T-helper 2 cell treated with Interferon-gamma antibody and Interleukin-4, amounts not matched to agents 5 μg/mL and 100 μg/mL, for 36 hours (primary cell): ENCODE results near the gene LMCD1.
A peak's percentile ranks its signal among the peaks of the same experiment; 100 is the strongest.

Experiments
- DNase-seq: peaks from one replicate; pipeline ENCODE4 v3.0.0; 2021; ENCODE audit warnings: low spot score
- H3K27ac Mint-ChIP-seq: one replicate; pipeline ENCODE4 v1.8.0; 2021; ENCODE audit warnings: mild to moderate bottlenecking, mixed read lengths
- H3K27me3 Mint-ChIP-seq: one replicate; pipeline ENCODE4 v1.8.0; 2021; ENCODE audit warnings: low read depth, mixed read lengths
- H3K36me3 Mint-ChIP-seq: one replicate; pipeline ENCODE4 v1.8.0; 2021; ENCODE audit warnings: low read depth, mixed read lengths
- H3K4me1 Mint-ChIP-seq: one replicate; pipeline ENCODE4 v1.8.0; 2021; ENCODE audit warnings: low read depth, mixed read lengths
- H3K4me3 Mint-ChIP-seq: one replicate; pipeline ENCODE4 v1.8.0; 2022; ENCODE audit warnings: mild to moderate bottlenecking, moderate library complexity, mixed read lengths
- H3K9me3 Mint-ChIP-seq: one replicate; pipeline ENCODE4 v1.8.0; 2021; ENCODE audit warnings: mixed read lengths

LMCD1 gene

DNA sequence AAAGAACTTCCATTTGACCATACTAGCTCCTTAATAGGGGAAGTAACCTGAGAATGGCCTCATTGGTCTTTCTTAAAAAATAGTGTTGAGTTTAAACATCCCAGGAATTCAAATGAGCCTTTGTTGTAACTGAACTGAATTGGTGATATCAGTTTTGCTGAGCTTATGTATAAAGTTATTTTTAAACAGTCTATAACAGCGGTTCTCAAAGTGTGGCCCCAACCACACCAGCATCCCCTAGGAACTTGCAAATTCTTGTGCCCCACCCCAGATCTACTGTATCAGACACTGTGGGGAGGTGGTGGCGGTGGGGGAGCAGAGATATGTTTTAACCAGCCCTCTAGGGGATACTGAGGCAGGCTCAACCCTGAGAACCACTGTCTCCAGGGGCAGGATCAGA, 57.0 kb downstream of the LMCD1 start:
- H3K4me3 Mint-ChIP-seq = no peak overlapping the region
- no peak for DNase-seq
- no peak overlapping the region for H3K27ac Mint-ChIP-seq
- no peaks in the 10 kb centered on the region for H3K4me1 Mint-ChIP-seq
- H3K27me3 Mint-ChIP-seq = no peaks in the 10 kb centered on the region
- no peaks in the 10 kb centered on the region for H3K9me3 Mint-ChIP-seq
- no peaks in the 10 kb centered on the region for H3K36me3 Mint-ChIP-seq

DNA sequence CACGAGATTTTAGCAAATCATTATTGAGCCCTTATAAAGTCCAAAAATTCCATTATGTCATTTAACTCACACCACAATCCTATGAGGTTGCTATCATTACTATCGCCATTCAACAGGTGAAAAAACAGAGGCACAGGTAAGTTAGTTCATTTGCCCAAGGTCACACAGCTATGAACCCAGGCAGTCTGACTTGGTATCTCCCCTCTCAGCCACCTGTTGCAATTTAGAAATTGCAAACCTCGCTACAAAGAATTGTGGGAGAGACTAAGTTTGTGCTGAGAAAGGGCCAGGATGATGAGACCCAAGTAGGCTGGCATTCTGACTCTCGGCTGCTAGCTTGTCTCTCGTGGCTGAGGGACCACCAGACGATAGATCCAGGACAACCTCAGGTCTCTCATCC, 57.7 kb downstream of the LMCD1 start:
- Mint-ChIP-seq H3K4me1 (no peaks in the 10 kb centered on the region), H3K27ac (no peak overlapping the region), H3K4me3 (no peak overlapping the region), H3K36me3 (no peaks in the 10 kb centered on the region), H3K27me3 (no peaks in the 10 kb centered on the region), H3K9me3 (no peaks in the 10 kb centered on the region)
- DNase-seq = no peak

DNA sequence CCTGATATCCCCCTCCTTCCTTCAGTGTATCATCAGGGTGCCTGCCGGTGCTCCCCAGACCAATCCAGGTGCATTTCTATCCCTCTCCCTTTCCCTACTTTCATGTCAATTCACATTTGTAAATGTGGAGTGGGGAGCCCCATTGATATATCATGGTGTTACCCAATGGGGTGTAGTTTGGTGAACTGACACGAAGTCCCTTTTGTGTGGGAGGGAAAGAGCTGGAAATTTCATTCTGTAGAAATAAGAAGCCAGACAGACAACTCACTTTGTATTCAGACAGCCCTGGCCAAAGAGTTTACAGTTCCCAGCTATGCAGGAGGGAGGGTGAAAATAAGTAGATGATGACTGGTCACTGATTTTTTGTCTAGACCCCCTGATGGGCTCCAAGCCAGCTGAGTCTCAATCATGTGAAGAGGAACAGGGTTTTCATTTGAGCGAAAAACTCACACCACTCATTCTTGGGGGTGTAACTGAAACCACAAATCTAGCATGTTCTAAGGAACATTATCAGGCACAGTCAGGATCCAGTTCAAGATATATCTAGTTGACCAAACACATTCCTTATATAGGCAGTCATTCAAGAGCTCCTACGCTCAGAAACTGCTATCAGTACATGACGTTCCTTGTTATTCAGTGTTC, 58.9 kb downstream of the LMCD1 start:
- Mint-ChIP-seq H3K9me3 (no peaks in the 10 kb centered on the region), H3K4me3 (no peak overlapping the region), H3K27me3 (no peaks in the 10 kb centered on the region), H3K4me1 (no peaks in the 10 kb centered on the region), H3K27ac (no peak overlapping the region), H3K36me3 (no peaks in the 10 kb centered on the region)
- DNase-seq = no peak

DNA sequence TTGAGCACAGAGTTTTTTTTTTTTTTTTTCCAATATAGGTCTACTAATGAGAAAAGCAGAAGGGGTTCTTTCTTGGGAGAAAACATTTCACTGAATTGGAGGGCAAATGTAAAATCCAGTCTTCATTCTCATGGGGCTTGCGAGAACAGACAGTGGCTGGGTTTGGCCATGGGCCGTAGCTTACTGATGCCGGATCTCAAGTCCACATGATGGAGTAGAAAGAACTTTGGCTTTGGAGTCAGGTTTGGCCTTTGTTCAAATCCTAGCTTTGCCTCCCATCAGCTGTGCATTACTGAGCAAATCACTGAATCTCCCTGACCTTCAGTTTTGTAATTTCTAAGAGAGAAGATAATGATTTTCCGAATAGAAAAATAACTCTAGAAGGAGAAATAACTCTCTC, 59.7 kb downstream of the LMCD1 start:
- DNase-seq = no peak
- Mint-ChIP-seq H3K4me1 (no peaks in the 10 kb centered on the region), H3K36me3 (no peaks in the 10 kb centered on the region), H3K4me3 (no peak overlapping the region), H3K9me3 (no peaks in the 10 kb centered on the region), H3K27me3 (no peaks in the 10 kb centered on the region), H3K27ac (no peak overlapping the region)

DNA sequence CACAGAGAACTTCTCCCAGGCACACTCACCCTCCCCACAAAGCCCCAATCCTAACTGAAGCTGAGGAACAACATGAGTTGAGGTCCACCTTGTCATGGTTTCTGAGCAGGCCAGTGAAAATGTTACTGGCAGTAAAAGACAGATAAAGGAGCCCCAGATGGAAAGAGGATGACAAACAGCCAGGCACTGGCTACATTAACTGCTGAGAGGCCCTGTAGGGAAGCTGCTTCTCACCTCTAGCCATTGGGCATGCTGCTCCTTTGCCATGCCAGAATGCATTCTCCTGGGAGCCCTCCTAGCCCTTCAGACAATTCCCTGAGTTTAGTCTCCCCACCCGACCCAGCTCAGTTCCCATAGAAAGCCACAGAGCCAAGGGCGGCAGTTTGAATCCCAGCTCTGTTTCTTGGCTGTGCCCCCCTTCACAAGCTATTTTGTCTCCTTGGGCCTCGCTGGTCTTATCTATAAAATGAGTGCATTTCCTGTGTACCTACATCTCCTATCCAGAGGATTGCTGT, 60.5 kb downstream of the LMCD1 start:
- no peaks in the 10 kb centered on the region for H3K4me1 Mint-ChIP-seq
- H3K4me3 Mint-ChIP-seq = no peak overlapping the region
- H3K9me3 Mint-ChIP-seq = no peaks in the 10 kb centered on the region
- no peak overlapping the region for H3K27ac Mint-ChIP-seq
- no peaks in the 10 kb centered on the region for H3K27me3 Mint-ChIP-seq
- DNase-seq = no peak
- no peaks in the 10 kb centered on the region for H3K36me3 Mint-ChIP-seq

DNA sequence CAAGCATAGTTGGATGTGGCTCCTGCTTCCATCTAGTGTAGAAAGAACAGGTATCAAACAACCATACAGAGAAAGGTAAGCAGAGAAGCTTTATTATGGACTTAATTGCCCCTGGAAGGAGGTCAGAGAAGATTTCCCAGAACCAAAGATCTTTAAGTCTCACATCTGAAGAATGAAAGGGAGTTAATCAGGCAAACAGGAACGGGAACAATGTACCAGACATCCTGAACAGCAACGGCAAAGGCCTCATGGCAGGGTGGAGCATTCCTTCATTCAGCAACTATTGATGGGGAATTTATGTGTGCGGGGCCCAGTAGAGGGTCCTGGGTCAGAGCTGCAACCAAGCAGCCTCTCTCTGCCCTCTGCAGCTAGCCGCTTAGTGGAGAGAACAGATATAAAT, 61.5 kb downstream of the LMCD1 start:
- Mint-ChIP-seq H3K4me3 (no peak overlapping the region), H3K27ac (no peak overlapping the region), H3K27me3 (no peaks in the 10 kb centered on the region), H3K9me3 (no peaks in the 10 kb centered on the region), H3K4me1 (no peaks in the 10 kb centered on the region), H3K36me3 (no peaks in the 10 kb centered on the region)
- DNase-seq = no peak

DNA sequence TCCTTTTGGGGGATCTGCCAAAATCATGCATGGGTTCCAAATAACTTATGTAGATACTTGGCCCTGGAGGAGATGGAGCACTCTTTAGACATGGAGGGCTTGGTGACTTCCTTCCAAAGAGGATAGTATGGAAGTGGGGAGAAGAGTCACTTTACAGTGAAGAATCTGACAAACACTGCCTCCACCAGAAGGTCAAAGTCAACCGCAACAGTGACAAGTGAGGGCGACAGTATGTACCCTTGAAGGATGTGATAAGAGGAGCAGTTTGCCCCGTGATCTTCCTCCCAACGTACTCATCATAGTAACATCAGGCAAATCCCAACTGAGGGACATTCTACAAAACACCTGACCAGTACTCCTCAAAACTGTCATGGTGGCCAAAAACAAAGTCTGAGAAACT, 62.0 kb downstream of the LMCD1 start:
- H3K9me3 Mint-ChIP-seq = no peaks in the 10 kb centered on the region
- H3K27me3 Mint-ChIP-seq = no peaks in the 10 kb centered on the region
- DNase-seq = no peak
- H3K27ac Mint-ChIP-seq = no peak overlapping the region
- no peak overlapping the region for H3K4me3 Mint-ChIP-seq
- H3K4me1 Mint-ChIP-seq = no peaks in the 10 kb centered on the region
- no peaks in the 10 kb centered on the region for H3K36me3 Mint-ChIP-seq

DNA sequence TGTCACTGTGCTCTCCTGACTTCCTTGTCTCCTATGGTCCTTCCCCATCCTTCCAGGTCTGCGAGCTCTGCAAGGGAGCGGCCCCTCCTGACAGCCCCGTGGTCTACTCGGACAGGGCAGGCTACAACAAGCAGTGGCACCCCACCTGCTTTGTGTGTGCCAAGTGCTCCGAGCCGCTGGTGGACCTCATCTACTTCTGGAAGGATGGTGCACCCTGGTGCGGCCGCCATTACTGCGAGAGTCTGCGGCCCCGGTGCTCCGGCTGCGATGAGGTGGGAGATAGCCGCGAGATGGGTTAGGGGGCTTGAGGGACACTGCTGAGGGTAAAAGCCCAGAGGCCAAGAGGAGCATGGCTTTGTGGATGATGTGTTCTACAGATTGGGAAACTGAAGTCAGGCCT, 63.8 kb downstream of the LMCD1 start:
- H3K4me3 Mint-ChIP-seq = no peak overlapping the region
- H3K36me3 Mint-ChIP-seq = no peaks in the 10 kb centered on the region
- peaks cover 3% of the 10 kb centered on the region for H3K4me1 Mint-ChIP-seq
- H3K9me3 Mint-ChIP-seq = no peaks in the 10 kb centered on the region
- H3K27ac Mint-ChIP-seq = no peak overlapping the region
- no peak for DNase-seq
- no peaks in the 10 kb centered on the region for H3K27me3 Mint-ChIP-seq

DNA sequence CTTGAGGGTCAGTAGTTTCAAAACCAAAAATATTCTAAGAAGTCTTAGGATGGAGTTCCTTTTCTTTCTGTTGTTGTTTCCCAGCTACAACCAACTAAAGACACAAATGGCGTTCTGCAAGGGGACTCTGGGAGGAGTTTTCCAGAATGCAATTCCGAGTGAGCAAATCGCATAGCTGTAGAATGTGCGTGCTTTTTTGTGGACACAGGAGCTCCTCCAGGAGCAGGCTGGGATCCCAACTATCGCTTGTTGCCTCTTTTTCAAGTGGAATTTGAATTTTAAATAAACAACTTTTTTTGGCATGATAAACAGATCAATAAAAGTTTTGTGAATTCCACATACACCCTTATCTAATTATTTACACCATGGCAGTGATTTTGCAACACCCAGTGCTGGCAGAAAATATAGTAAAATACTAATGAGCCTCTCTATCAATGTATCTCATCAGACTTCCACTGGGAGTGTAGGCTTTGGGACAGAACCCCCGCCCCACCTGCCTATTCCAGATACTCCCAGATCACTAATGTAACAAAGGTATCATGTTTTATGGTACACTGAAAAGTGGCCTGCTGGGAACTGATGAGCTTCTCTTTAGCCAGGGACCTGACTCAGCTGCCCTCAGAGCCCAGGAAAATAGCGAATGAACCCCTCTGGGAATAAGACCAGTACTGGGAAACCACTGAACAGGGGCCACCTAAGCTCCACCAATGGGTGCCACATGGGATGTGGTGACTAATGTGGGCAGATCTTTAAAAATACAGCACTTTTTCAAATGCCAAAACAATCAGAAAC, 66.4 kb downstream of the LMCD1 start:
- peaks cover 11% of the 10 kb centered on the region for H3K4me1 Mint-ChIP-seq

DNA sequence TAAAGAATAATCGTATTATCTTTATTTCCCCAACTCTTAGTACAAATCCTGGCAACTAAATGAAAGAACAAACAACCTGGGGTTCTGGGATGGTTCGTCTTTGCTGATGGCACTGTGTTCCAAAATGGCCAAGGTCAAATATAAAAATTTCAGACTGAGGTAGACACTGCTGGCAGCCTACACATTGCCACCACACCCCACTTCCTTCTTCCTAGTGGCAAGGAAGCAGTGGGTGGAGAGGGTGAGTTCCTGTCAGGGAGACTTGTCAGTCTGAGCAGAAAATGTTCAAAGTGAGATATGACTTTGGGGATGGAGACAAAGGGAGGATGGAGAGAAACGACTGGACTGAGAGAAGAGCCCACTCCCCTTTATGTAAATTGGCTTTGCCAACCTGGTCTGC, 69.6 kb downstream of the LMCD1 start:
- Mint-ChIP-seq H3K4me3 (peak overlapping the region; percentile 39), H3K27ac (no peak overlapping the region), H3K27me3 (no peaks in the 10 kb centered on the region), H3K4me1 (peaks cover 11% of the 10 kb centered on the region), H3K36me3 (no peaks in the 10 kb centered on the region), H3K9me3 (no peaks in the 10 kb centered on the region)
- no peak for DNase-seq

More for the DNA sequence above, 66.4 kb downstream of the LMCD1 start:
- Mint-ChIP-seq H3K9me3 (no peaks in the 10 kb centered on the region), H3K4me3 (no peak overlapping the region), H3K27me3 (no peaks in the 10 kb centered on the region), H3K36me3 (no peaks in the 10 kb centered on the region), H3K27ac (no peak overlapping the region)
- no peak for DNase-seq

DNA sequence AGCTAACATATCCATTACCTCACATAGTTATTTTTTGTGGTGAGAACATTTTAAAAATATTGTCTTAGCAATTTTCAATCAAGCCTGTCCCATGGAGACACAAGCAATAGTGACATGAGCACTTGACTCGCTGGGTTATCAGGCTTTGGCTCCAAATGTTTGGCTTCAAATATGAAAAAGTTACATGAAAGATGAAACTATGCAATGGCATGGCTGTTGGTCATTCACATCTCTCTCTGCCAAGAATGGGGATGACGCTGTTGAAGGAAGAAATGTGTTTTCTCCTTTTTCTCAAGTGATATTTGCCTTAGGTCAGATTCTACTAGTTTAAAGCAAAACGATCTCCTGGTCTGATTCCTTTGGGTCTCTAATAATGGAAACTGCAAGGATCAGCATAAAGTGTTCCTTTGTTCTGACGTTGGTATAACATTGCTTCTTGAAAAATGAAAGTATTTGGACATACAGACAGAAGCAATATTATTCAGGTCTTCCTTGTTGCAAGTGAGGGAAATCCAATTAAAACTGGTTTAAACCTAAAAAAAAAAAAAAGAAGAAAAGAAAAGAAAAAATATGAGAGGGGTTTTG, 71.8 kb downstream of the LMCD1 start:
- Mint-ChIP-seq H3K27ac (no peak overlapping the region), H3K27me3 (no peaks in the 10 kb centered on the region), H3K4me3 (no peak overlapping the region), H3K4me1 (peaks cover 11% of the 10 kb centered on the region), H3K36me3 (no peaks in the 10 kb centered on the region), H3K9me3 (no peaks in the 10 kb centered on the region)
- DNase-seq = no peak

DNA sequence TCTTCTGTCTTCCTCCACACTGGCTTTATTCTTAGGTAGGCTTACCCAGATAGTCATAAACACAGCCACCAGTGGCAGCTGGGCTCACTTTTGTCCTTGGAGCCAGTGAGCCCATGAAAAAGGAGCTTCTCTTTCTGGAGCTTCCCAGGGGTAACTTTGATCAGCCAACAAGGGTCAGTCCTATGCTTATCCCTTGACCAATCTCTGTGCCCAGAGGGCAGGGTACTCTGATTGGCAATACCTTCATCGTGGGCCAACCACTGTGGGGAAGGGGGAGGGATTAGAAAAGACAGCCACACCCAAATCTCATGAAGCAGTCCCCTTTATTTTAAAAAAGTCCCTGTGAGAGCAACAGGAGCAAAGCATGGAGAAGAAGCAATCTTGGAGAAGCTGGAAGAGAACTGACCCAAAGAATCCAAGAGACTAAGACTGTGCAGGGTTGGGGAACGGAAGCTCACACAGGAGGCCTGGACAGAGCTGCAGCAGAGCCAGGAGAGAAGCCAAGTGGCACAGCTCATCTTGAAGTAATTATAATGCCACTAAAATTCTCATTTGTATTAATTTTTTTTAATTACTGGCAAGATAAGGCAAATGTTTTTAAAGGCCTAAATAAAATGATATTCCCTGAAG, 72.5 kb downstream of the LMCD1 start:
- Mint-ChIP-seq H3K9me3 (no peaks in the 10 kb centered on the region), H3K36me3 (no peaks in the 10 kb centered on the region), H3K27ac (no peak overlapping the region), H3K4me3 (no peak overlapping the region), H3K27me3 (no peaks in the 10 kb centered on the region), H3K4me1 (peaks cover 9% of the 10 kb centered on the region)
- DNase-seq = no peak

DNA sequence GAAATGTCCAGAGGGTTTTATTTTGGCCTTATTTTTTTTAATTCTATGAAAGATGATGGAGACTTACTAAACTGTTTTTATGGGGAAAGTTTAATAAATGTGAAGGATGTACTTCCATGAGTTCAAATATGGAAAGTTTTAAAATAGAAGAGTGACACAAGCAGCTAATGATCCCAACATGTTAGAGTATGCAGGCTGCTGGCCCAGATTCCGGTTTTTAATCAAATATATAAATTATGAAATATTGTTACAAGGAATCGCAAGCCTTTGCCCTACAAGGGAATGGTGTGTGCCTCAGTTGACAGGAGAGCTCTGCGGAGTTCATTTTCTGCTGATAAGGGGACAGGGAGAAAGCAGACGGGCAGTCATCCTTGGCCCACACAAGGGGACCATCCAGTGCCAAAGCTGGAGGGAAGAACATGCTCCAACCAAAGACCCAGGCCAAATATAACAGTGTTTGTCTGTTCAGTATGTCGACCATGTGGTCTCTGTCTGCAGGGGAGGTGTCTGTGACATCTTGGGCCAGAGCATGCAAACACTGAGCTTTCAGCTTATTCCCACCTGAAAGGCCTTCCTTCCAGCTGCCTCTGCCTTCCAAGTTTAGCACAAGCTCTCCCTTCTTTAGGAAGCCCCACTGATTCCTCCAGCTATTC, 73.2 kb downstream of the LMCD1 start:
- no peak overlapping the region for H3K4me3 Mint-ChIP-seq
- H3K4me1 Mint-ChIP-seq = peaks cover 9% of the 10 kb centered on the region
- H3K9me3 Mint-ChIP-seq = no peaks in the 10 kb centered on the region
- no peak for DNase-seq
- H3K27ac Mint-ChIP-seq = no peak overlapping the region
- no peaks in the 10 kb centered on the region for H3K27me3 Mint-ChIP-seq
- H3K36me3 Mint-ChIP-seq = no peaks in the 10 kb centered on the region
